ENCODE measurements around the gene SSNA1. TPM values are rescaled to one million over a fixed set of nuclear protein-coding genes. Genes with fewer than 3 reads are reported as not detected.

SSNA1 gene
- total RNA-seq, 4 donors from 2014 or later: 26.7 to 69.3 (median 55.8) TPM

GRCh38 chr9:137226338-137227053, 38.0 kb downstream of the SSNA1 start:
- no peak for TF ChIP-seq CTCF (IDR thresholded peaks at IDR 0.05; ENCODE audit: low read depth)

- TF ChIP-seq CTCF (IDR thresholded peaks at IDR 0.05; ENCODE audit: low read depth): no peak
These were observed 38.8 kb downstream of the SSNA1 start, which contains the start of gene RNF224 for GRCh38 chr9:137227054-137227852. RNF224 (plus strand) TSS chr9:137227502; CDS start chr9:137228336, 834 bp downstream.

- no peak for TF ChIP-seq CTCF (IDR thresholded peaks at IDR 0.05; ENCODE audit: low read depth)
These were observed 39.5 kb downstream of the SSNA1 start for GRCh38 chr9:137227853-137228505.

- no peak for TF ChIP-seq CTCF (IDR thresholded peaks at IDR 0.05; ENCODE audit: low read depth)
These were observed 40.1 kb downstream of the SSNA1 start for GRCh38 chr9:137228506-137228967.

- TF ChIP-seq CTCF (IDR thresholded peaks at IDR 0.05; ENCODE audit: low read depth): no peak
These were observed 40.8 kb downstream of the SSNA1 start for GRCh38 chr9:137228968-137229896.

GRCh38 chr9:137229903-137230704, 41.6 kb downstream of the SSNA1 start:
- no peak for TF ChIP-seq CTCF (IDR thresholded peaks at IDR 0.05; ENCODE audit: low read depth)
